C1 segment of cervical spinal cord (tissue), 14 donors: ENCODE results near the gene FOXRED2.
"Not testable (repeated sequence)": the region's sequence is repeated elsewhere in the genome, so short reads cannot be mapped to it uniquely, and the experiment has no call there.

Experiments
- DNase-seq, 14 donors: peaks; one replicate each; lab custom pipeline; 2025; lab: John Stamatoyannopoulos, UW

FOXRED2 gene

DNA sequence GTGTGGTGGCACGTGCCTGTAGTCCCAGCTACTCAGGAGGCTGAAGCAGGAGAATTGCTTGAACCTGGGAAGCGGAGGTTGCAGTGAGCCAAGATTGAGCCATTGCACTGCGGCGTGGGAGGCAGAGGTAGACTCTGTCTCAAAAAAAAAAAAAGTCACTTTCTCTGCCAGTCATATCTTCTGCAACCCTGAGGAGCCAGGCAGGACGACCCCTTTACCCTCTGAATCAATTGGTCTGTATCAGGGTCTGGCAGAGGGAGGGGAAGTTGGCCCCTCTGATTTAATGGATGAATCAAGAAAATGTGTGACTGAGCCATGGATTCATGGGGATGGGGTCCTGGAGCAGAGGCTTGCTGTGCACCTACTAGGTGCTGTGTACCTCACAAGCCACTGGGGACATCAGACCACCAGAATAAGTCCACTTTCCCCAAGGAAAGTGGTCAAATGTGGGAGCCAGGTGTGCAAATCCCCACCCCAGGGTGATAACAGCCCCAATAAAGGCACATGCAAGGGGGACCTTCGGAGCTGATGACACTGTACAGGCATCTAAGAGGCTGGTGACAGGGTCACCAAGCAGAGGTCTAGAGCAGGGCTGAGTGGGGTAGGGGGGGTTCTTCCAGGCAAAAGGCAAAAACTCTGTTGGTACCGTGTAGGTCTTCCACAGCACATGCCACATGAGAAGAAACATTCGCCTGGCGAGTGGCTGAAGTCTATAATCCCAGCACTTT, 54.4 kb downstream of the FOXRED2 start:
- DNase-seq, result no peak

DNA sequence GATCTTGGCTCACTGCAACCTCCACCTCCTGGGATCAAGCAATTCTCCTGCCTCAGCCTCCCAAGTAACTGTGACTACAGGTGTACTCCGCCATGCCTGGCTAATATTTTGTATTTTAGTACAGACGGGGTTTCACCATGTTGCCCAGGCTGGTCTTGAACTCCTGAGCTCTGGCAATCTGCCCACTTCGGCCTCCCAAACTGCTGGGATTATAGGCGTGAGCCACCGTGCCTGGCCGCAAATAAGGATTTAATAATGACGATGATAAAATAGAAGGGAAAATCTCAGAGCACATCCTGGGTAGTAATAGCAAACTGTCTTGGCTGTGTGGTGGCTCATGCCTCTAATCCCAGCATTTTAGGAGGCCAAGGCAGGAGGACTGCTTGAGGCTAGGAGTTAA, 55.9 kb downstream of the FOXRED2 start:
- DNase-seq, result not testable (repeated sequence)

DNA sequence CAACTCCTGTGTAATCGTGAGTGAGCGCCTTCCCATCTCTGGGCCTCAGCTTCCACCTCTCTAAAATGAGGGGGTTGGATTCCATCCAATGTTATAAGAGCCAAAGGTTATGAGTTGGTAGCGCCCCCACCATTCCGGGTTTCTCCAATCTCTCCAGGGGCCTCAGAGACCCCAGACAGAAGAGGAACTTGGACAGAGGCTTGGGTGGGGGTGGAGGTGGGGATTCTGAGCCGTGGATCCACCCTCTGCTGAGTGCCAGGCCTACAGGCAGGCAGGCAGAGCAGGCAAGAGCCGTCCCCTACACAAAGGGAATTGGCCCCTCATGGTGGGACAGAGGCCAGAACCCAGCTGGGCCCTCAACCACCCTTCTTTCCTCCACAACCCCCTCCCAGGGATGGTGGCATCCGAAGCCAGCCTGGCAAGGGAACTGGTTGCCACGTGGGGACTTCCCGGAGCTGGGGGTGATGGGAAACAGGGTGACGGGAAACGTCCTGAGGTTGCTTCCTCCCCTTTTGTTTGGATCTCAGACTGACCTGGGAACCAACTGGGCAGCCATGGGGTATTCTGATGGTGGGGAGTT, 57.2 kb downstream of the FOXRED2 start:
- DNase-seq, result peak in 2 of 14 donors; percentile 26 to 57

DNA sequence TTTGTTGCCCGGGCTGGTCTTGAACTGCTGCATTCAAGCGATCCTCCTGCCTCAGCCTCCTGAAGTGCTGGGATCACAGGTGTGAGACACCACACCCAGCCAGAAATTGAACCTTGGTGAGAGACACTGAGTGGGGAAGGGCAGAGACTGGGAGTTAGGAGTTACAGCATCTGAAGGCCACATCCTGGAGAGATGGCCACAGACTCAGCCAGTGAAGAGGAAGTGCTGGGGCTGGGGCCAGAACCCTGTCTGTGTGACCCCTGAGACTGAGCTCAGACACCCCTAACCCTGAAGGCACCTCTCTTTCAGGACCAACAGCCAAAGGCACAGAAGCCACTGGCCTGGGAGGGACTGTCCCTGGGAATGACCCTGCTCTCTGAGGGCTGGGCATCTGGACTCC, 59.2 kb downstream of the FOXRED2 start:
- DNase-seq, result no peak

DNA sequence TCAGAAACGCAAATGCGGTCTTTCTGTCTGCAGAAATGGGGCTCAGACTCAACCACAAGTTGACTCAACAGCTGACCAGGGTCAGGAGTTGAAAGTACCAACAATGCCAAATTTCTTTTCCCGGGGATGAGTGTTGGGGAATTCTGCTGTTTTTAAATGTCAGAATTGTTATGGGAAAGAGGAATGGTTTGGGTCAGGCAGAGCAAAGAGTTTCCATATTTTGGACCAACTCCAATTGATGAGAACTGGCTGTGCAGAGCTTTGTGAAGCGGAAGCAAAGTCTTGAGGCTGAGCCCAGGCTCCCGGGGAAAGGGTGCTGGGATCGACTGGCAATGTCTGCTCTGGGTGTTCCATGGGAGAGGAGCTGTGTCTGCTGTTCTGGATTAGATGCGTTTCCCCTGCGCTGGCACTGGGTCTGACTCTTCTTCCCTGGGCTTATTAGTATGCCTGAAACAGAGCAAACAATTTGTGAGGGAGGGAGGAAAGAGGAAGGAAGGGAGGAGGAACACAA, 61.6 kb downstream of the FOXRED2 start:
- no peak for DNase-seq

DNA sequence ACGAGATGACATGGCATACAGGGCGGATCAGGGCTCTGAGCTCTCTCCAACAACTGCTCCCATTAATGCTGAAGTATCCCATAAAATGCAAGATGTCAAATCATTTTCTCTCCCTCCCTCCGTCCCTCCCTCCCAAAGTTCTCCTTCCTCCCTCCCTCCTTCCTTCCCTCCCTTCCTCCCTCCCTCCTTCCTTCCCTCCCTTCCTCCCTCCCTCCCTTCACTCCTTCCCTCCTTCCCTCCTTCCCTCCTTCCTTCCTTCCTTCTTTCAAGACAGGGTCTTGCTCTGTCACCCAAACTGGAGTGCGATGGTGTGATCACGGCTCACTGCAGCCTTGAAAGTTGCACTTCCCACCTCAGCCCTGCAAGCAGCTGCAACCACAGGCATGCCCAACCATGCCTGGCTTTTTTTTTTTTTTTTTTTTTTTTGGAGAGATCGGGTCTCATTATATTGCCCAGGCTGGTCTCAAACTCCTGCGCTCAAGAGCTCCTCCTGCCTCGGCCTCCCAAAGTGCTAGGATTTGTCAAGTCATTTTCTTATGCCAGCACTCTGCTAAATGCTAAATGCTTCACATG, 63.6 kb downstream of the FOXRED2 start:
- no peak for DNase-seq

DNA sequence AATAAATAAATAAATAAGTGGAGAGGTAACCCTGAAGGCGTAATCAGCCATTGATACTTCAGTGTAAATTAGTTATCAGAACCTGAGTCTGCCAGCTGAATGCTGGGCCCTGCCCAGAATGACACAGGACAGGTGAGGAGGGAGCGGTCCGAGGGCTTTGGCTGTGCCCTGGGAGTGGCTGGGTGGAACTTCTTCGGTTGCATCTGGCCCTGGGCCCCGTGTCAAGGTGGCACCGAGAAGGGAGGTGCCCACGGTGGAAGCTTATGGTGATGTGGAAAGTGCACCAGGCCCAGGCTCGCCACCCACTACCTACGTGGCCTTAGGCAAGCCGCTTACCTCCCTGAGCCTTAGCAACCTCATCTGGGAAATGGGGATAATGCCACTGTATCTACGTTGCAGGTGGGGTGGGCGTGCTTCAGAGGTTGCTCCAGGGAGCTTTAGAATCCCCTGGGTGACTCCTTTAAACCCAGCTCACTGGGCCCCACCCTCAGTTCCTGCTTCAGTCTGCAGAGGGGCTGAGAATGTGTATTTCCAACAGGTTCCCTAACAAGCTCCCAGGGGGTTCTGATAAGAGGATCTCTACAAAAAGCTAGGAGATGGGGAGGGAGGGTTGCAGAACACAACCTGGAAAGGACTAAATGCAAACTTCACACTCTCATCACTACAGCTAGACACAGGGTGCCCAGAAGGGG, 64.2 kb downstream of the FOXRED2 start:
- DNase-seq, result no peak

DNA sequence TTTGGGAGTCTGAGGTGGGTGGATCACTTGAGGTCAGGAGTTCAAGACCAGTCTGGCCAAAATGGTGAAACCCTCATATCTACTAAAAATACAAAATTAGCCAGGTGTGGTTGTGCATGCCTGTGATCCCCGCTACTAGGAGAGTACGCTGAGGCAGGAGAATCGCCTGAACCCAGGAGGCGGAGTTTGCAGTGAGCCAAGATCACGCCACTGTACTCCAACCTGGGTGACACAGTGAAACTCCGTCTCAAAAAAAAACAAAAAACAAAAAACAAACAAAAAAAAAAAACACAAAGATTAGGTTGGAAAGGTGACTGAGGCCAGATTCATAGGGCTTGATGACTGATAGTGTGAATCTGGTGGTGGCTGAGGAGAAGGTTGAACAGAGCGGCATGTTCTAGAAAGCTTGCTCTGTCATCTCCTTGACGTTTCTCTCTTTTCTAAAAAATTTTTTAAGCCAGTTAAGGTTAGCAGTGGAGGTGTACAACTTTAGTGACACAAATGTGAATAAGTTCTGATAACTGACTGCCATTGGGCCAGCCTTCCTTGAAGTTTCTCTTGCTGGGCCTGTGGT, 66.3 kb downstream of the FOXRED2 start:
- DNase-seq, result no peak

DNA sequence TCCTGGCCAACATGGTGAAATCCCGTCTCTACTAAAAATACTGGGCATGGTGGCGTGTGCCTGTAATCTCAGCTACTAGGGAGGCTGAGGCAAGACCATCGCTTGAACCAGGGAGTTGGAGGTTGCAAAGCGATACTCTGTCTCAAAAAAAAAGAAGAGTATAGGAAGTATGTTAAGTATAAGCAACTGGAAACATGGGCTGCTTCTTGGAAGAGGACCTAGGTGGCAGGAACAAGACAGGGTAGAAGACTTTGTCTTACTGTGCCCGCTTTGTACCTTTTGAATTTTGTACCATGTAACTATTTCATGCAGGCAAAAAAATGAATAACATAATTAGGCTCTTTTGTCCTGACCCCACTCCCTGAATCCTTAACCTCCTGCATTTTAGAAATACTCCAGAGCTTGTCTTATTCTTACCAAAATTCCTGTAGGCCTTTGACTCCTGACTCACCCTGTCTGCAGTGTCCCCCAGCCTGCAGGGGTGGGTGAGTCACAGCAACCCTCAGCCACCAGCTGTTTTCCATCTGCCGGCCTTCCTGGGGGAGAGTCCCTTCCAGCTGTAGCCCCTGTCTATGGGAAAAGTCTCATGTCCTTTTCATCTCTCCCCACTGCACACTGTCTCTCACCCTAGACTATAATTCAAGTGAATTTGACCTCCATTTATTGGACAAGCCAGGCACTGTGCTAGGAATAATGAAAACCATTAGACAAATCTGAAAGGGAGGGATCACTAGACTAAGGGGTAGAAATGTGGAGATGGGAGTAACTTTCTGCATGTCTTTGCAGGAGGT, 67.2 kb downstream of the FOXRED2 start:
- no peak for DNase-seq
